Neuronal stem cell (in vitro differentiated cells): ENCODE measurements around the gene DGKB.

Source experiments
- DNase-seq: peaks from one replicate; pipeline ENCODE4 v3.0.0-alpha.2; 2013; ENCODE audit warnings: low spot score
- H2AFZ ChIP-seq: one replicate; pipeline ENCODE4 v1.6.1; 2013; ENCODE audit warnings: mild to moderate bottlenecking, low read length, inconsistent platforms
- H2AK5ac ChIP-seq: 2 replicates; pipeline ENCODE4 v1.6.1; 2013; ENCODE audit warnings: low read depth, mild to moderate bottlenecking, inconsistent platforms, low read length, moderate library complexity, mixed read lengths
- H2BK120ac ChIP-seq: 2 replicates; pipeline ENCODE4 v1.6.1; 2013; ENCODE audit warnings: low read depth, mild to moderate bottlenecking, inconsistent platforms, low read length, moderate library complexity, mixed read lengths
- H2BK12ac ChIP-seq: one replicate; pipeline ENCODE4 v1.6.1; 2013; ENCODE audit warnings: low read length, inconsistent platforms
- H2BK15ac ChIP-seq: 2 replicates; pipeline ENCODE4 v1.6.1; 2013; ENCODE audit warnings: mild to moderate bottlenecking, low read length, inconsistent platforms, mixed read lengths
- H2BK5ac ChIP-seq: one replicate; pipeline ENCODE4 v1.6.1; 2013; ENCODE audit warnings: inconsistent platforms, mild to moderate bottlenecking, low read length, moderate library complexity
- H3K14ac ChIP-seq: one replicate; pipeline ENCODE4 v1.6.1; 2013; ENCODE audit warnings: low read length, inconsistent platforms
- H3K18ac ChIP-seq: 2 replicates; pipeline ENCODE4 v1.6.1; 2013; ENCODE audit warnings: low read length, inconsistent platforms
- H3K23ac ChIP-seq: 2 replicates; pipeline ENCODE4 v1.6.1; 2013; ENCODE audit warnings: low read depth, mild to moderate bottlenecking, mixed read lengths, low read length, inconsistent platforms; ENCODE audit not compliant: poor library complexity
- H3K27ac ChIP-seq: replicated peaks from 3 replicates; pipeline ENCODE4 v1.5.1; 2013; ENCODE audit warnings: low read length, inconsistent platforms
- H3K27me3 ChIP-seq, 3 experiments: 2 replicates each; pipeline ENCODE4 v1.6.1; 2013; ENCODE audit warnings: low read length in 3 of 3, mild to moderate bottlenecking in 2 of 3, inconsistent platforms in 1 of 3, low read depth in 1 of 3, mixed read lengths in 1 of 3, moderate library complexity in 1 of 3; ENCODE audit not compliant: control insufficient read depth in 3 of 3, insufficient read depth in 3 of 3
- H3K36me3 ChIP-seq, 2 donors: replicated peaks in 1 of 2; 2 replicates each; pipeline ENCODE4 v1.6.1; 2013; ENCODE audit warnings: low read length in 2 of 2; ENCODE audit not compliant: control insufficient read depth in 2 of 2, insufficient read depth in 2 of 2
- H3K4ac ChIP-seq: 2 replicates; pipeline ENCODE4 v1.6.1; 2013; ENCODE audit warnings: inconsistent platforms, mild to moderate bottlenecking, low read length, moderate library complexity
- H3K4me1 ChIP-seq, 2 donors: 1 replicate in 1 of 2; 2 replicates in 1 of 2; pipeline ENCODE4 v1.6.1; 2013; ENCODE audit warnings: low read length in 2 of 2, low read depth in 1 of 2; ENCODE audit not compliant: control insufficient read depth in 2 of 2, insufficient read depth in 1 of 2
- H3K4me2 ChIP-seq: one replicate; pipeline ENCODE4 v1.6.1; 2013; ENCODE audit warnings: mild to moderate bottlenecking, low read length, inconsistent platforms; ENCODE audit not compliant: insufficient read depth, poor library complexity, severe bottlenecking
- H3K4me3 ChIP-seq, 2 donors: 2 replicates each; pipeline ENCODE4 v1.5.1; 2013; ENCODE audit warnings: low read length in 2 of 2, mild to moderate bottlenecking in 2 of 2, inconsistent platforms in 1 of 2, moderate library complexity in 1 of 2
- H3K79me1 ChIP-seq: one replicate; pipeline ENCODE4 v1.6.1; 2013; ENCODE audit warnings: low read depth, mild to moderate bottlenecking, inconsistent platforms, low read length, moderate library complexity
- H3K9ac ChIP-seq: one replicate; pipeline ENCODE4 v1.6.1; 2013; ENCODE audit warnings: mild to moderate bottlenecking, low read depth, low read length, inconsistent platforms; ENCODE audit not compliant: poor library complexity
- H3K9me3 ChIP-seq, 2 donors: replicated peaks in 1 of 2; 2 replicates each; pipeline versions ENCODE3 to v1.6.1; 2013; ENCODE audit warnings: low read length in 2 of 2, mild to moderate bottlenecking in 2 of 2, inconsistent platforms in 1 of 2, low read depth in 1 of 2, mixed read lengths in 1 of 2, moderate library complexity in 1 of 2; ENCODE audit not compliant: control insufficient read depth in 2 of 2, insufficient read depth in 1 of 2
- H4K8ac ChIP-seq: one replicate; pipeline ENCODE4 v1.6.1; 2013; ENCODE audit warnings: low read depth, mild to moderate bottlenecking, inconsistent platforms, low read length, moderate library complexity
- H4K91ac ChIP-seq: one replicate; pipeline ENCODE4 v1.6.1; 2013; ENCODE audit warnings: low read length, low read depth, mild to moderate bottlenecking, inconsistent platforms; ENCODE audit not compliant: poor library complexity
- WGBS, 2 donors: extraction: QIAGEN DNeasy Blood & Tissue Kit; methylation state at CpG; one replicate each; pipeline ENCODE4 v1.1.7; 2013; ENCODE audit warnings: missing lambda C conversion rate in 2 of 2, mixed read lengths in 1 of 2; ENCODE audit not compliant: insufficient read length in 2 of 2, insufficient replicate concordance in 1 of 2; ENCODE audit errors: extremely low coverage in 2 of 2; 5-methylcytosine and 5-hydroxymethylcytosine counted together

Gene DGKB

GRCh38 chr7:14233868-14234369, 668.6 kb downstream of the DGKB start:
- Histone ChIP-seq H2AK5ac (no peak overlapping the region), H3K4me1 (peaks cover 2 to 5% of the 10 kb centered on the region in 2 donors), H3K18ac (no peak overlapping the region), H2BK12ac (no peak overlapping the region), H3K14ac (no peak overlapping the region), H2AFZ (peak overlapping the region; percentile 65), H3K27ac (no peak overlapping the region), H3K4me2 (no peak overlapping the region), H4K8ac (no peak overlapping the region), H3K4me3 (no peak overlapping the region), H2BK15ac (no peak overlapping the region), H3K36me3 (no peaks in the 10 kb centered on the region), H3K79me1 (no peaks in the 10 kb centered on the region), H4K91ac (no peak overlapping the region), H2BK5ac (no peak overlapping the region), H2BK120ac (no peak overlapping the region), H3K23ac (no peak overlapping the region), H3K9me3 (no peaks in the 10 kb centered on the region), H3K4ac (no peak overlapping the region), H3K27me3 (no peaks in the 10 kb centered on the region), H3K9ac (no peak overlapping the region)
- no CpG with 5 or more reads among the region's 4 CpGs for WGBS, 2 donors
- DNase-seq = no peak

GRCh38 chr7:14233076-14233867, 669.3 kb downstream of the DGKB start:
- Histone ChIP-seq H3K23ac (no peak overlapping the region), H3K14ac (no peak overlapping the region), H2BK5ac (no peak overlapping the region), H2AFZ (peak overlapping the region; percentile 65), H4K91ac (no peak overlapping the region), H3K9me3 (no peaks in the 10 kb centered on the region), H4K8ac (no peak overlapping the region), H3K27me3 (no peaks in the 10 kb centered on the region), H3K18ac (no peak overlapping the region), H2BK120ac (no peak overlapping the region), H3K4me3 (no peak overlapping the region), H3K4me1 (peaks cover 2 to 5% of the 10 kb centered on the region in 2 donors), H3K9ac (no peak overlapping the region), H3K27ac (no peak overlapping the region), H3K79me1 (no peaks in the 10 kb centered on the region), H3K4ac (no peak overlapping the region), H2AK5ac (no peak overlapping the region), H3K36me3 (no peaks in the 10 kb centered on the region), H2BK15ac (no peak overlapping the region), H2BK12ac (no peak overlapping the region), H3K4me2 (no peak overlapping the region)
- no CpG with 5 or more reads among the region's 7 CpGs for WGBS, 2 donors
- no peak for DNase-seq

- no peak overlapping the region for H3K27ac ChIP-seq
- no peak overlapping the region for H2BK5ac ChIP-seq
- no peak overlapping the region for H2AK5ac ChIP-seq
- H3K4me1 ChIP-seq = peaks cover 2 to 5% of the 10 kb centered on the region in 2 donors
- no peak overlapping the region for H3K4me3 ChIP-seq
- no peak overlapping the region for H3K4ac ChIP-seq
- no peaks in the 10 kb centered on the region for H3K36me3 ChIP-seq
- no peaks in the 10 kb centered on the region for H3K9me3 ChIP-seq
- no peak for DNase-seq
- H3K79me1 ChIP-seq = no peaks in the 10 kb centered on the region
- no peaks in the 10 kb centered on the region for H3K27me3 ChIP-seq
- H3K18ac ChIP-seq = no peak overlapping the region
- no peak overlapping the region for H3K23ac ChIP-seq
- H2BK120ac ChIP-seq = no peak overlapping the region
- no peak overlapping the region for H3K9ac ChIP-seq
- no peak overlapping the region for H3K4me2 ChIP-seq
- no peak overlapping the region for H4K91ac ChIP-seq
- H2BK12ac ChIP-seq = no peak overlapping the region
- H4K8ac ChIP-seq = no peak overlapping the region
- H2AFZ ChIP-seq = no peak overlapping the region
- no peak overlapping the region for H3K14ac ChIP-seq
- H2BK15ac ChIP-seq = no peak overlapping the region
Measured at GRCh38 chr7:14229047-14229446, 673.5 kb downstream of the DGKB start.

- no peak overlapping the region for H3K23ac ChIP-seq
- H3K4me1 ChIP-seq = peaks cover 0 to 2% of the 10 kb centered on the region in 2 donors
- no peaks in the 10 kb centered on the region for H3K36me3 ChIP-seq
- no peak for DNase-seq
- no peak overlapping the region for H2BK15ac ChIP-seq
- H4K91ac ChIP-seq = no peak overlapping the region
- H3K79me1 ChIP-seq = no peaks in the 10 kb centered on the region
- no peak overlapping the region for H3K14ac ChIP-seq
- H2BK120ac ChIP-seq = no peak overlapping the region
- no peaks in the 10 kb centered on the region for H3K9me3 ChIP-seq
- no peak overlapping the region for H3K18ac ChIP-seq
- no peak overlapping the region for H3K4me3 ChIP-seq
- H3K4ac ChIP-seq = no peak overlapping the region
- no peak overlapping the region for H3K4me2 ChIP-seq
- H2AFZ ChIP-seq = no peak overlapping the region
- no peaks in the 10 kb centered on the region for H3K27me3 ChIP-seq
- H2BK5ac ChIP-seq = no peak overlapping the region
- no peak overlapping the region for H3K9ac ChIP-seq
- H3K27ac ChIP-seq = no peak overlapping the region
- H4K8ac ChIP-seq = no peak overlapping the region
- H2AK5ac ChIP-seq = no peak overlapping the region
- WGBS, 2 donors = no CpG with 5 or more reads among the region's 4 CpGs
- H2BK12ac ChIP-seq = no peak overlapping the region
Measured at GRCh38 chr7:14228341-14228740, 674.2 kb downstream of the DGKB start.
